Peyer's patch (tissue), 4 donors: Measurements from ENCODE around the gene RBM27.

Source experiments
- CTCF ChIP-seq, 6 experiments: fragments of 450-650 bp in 4 of 6; fragments of 200-600 bp in 2 of 6; sonication (generic) in 1 of 6; IDR thresholded peaks; one replicate each; pipeline ENCODE4 v1.5.1; 2017 to 2019; ENCODE audit warnings: antibody characterized with exemption in 6 of 6, mild to moderate bottlenecking in 3 of 6, moderate library complexity in 1 of 6
- POLR2A ChIP-seq, 2 donors: fragments of 450-650 bp; IDR thresholded peaks; one replicate each; pipeline ENCODE4 v1.5.1; 2017; ENCODE audit warnings: antibody characterized with exemption in 2 of 2, mild to moderate bottlenecking in 2 of 2, moderate library complexity in 2 of 2

- TF ChIP-seq CTCF (IDR thresholded peaks at IDR 0.05), result no peak
- no peak for TF ChIP-seq POLR2A (IDR thresholded peaks at IDR 0.05)
Observed at GRCh38 chr5:146219243-146219642, 15.8 kb downstream of the RBM27 start.
